Stimulated activated CD8-positive, alpha-beta memory T cell treated with anti-CD3 and anti-CD28 coated beads, Interleukin-7, amount 100 ng/mL, for 1 hour (primary cell): ENCODE measurements around the gene TTC23.

Experiments used
- DNase-seq, 2 donors: peaks; one replicate each; pipeline ENCODE4 v3.0.0-alpha.2; 2020; ENCODE audit warnings: low read depth in 2 of 2

The TTC23 gene

DNA sequence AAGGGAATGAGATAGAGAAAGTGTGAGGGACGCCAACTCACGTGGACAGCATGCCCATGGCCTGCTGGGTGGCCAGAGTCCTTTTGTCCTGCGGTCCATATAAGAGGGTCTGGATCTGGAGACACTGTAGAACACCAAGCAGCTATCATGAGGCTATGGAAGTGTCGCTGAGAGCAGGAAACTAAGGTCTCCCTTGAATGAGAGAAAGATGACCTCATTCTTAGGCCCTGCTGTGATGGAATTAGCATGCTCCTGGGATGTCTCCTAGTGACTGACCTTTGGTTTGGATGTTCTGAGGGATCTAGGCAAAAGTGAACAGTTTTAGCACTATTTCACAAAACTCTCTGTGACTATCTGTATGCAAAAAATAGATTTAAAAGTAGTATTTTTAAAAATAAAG is 110.1 kb downstream of the TTC23 start:
- DNase-seq: no peak

DNA sequence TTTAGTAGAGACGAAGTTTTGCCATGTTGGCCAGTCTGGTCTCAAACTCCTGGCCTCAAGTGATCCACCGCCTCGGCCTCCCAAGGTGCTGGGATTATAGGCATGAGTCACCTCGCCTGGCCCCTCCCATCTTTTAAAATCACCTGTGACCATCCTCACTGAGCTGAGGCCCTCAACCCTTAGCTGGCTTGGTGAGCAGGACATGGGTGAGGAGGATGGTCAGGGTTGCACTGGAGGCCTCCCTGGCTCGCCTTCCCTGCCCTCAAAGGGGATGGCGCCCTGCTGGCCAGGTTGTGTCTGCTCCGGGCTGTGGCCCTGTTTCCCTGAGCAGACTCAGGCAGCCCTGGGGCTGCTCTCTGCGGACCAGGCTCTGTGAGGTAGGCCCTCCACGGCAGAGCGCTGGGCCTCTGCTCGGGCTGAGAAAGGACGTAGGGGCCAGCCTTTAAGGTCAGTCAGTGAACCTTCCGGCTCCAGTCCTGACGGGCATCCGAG is 110.8 kb downstream of the TTC23 start:
- no peak for DNase-seq

DNA sequence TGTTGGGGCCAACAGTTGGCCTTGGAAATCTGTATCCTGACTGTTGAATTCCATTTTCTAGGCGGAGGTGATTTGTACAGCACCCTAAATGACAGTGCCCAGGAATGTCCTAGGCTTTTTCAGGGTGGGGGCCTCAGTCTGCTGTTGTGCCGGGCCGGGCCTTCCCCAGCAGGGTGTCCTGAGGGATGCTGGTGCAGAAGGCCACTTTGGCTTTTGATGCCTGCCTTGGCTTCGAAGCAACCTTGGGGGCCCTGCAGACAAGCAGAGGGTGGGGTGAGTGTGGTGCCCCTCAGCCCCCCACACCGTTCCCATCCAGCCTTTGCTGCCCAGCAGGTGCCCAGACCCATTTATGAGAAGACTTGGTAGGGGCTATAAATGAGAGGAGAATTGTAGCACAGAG is 111.5 kb downstream of the TTC23 start:
- no peak for DNase-seq

DNA sequence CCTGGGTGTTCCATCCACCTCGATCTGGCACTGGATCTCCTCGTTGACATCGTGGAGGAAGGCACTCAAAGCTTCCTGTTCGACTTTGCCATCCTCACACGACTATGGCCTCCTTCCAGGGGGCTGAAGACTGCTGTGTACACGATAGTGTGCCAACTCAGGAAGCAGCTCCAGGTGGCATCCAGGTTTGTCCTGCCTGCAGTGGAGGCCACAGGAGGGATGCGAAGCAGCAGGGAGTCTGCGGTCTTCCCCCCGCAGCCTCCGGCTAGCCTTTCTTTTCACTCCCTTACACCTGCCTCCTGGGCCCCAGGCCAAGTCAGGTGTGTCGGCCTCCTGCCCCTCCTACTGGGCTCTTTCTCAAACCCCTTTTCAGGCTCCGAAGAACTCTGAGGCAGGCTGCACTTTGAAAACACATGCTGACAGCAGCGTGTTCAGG is 112.3 kb downstream of the TTC23 start:
- no peak for DNase-seq

DNA sequence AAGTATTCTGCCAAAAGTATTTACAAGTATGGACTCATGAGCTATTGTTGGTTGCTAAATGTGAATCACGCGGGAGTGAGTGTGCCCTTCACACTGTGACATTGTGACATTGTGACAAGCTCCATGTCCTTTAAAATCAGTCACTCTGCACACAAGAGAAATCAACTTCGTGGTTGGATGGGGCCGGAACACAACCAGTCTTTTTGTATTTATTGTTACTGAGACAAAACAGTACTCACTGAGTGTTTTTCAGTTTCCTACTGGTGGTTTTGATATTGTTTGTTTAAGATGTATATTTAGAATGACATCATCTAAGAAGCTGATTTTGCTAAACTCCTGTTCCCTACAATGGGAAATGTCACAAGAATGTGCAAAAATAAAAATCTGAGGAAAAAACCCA is 114.2 kb downstream of the TTC23 start:
- no peak for DNase-seq

DNA sequence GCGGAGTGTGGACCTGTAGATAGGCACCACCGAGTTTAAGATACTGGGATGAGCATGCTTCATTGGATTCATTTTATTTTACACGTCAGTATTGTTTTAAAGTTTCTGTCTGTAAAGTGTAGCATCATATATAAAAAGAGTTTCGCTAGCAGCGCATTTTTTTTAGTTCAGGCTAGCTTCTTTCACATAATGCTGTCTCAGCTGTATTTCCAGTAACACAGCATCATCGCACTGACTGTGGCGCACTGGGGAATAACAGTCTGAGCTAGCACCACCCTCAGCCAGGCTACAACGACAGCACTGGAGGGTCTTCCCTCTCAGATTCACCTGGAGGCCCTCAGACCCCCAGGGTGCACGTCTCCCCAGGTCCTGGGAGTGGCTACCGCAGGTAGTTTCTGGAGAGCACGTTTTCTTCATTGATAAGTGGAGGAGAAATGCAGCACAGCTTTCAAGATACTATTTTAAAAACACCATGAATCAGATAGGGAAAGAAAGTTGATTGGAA is 115.0 kb downstream of the TTC23 start:
- DNase-seq: no peak

DNA sequence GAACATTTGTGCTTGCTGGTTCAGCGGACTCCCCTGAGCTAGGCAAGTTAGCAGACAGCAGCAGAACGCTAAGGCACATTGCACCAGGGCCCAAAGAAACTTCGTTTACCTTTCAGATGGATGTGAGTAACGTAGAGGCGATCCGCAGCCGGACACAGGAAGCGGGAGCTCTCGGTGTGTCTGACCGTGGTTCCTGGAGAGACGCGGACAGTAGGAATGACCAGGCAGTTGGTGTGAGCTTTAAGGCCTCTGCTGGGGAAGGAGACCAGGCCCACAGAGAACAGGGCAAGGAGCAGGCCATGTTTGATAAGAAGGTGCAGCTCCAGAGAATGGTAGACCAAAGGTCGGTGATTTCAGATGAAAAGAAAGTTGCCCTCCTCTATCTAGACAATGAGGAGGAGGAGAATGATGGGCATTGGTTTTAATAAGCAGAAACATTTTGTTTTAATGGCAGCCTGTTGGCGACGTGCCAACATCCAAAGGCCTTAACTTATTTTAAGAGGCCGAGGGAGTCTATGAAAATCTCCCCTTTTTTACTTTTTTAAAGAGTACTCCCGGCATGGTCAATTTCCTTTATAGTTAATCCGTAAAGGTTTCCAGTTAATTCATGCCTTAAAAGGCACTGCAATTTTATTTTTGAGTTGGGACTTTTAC is 116.6 kb downstream of the TTC23 start:
- no peak for DNase-seq

DNA sequence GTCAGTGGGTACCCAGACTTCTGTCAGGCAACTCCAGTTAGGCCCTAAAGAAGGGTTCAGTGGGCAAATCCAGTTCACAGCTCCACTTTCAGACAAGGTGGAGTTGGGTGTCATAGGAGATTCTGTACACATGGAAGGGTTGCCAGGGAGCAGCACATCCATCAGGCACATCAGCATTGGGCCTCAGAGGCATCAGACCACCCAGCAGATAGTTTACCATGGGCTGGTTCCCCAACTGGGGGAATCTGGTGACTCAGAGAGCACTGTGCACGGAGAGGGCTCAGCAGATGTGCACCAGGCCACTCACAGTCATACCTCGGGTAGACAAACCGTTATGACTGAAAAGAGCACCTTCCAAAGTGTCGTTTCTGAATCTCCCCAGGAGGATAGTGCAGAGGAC is 117.3 kb downstream of the TTC23 start:
- no peak for DNase-seq

DNA sequence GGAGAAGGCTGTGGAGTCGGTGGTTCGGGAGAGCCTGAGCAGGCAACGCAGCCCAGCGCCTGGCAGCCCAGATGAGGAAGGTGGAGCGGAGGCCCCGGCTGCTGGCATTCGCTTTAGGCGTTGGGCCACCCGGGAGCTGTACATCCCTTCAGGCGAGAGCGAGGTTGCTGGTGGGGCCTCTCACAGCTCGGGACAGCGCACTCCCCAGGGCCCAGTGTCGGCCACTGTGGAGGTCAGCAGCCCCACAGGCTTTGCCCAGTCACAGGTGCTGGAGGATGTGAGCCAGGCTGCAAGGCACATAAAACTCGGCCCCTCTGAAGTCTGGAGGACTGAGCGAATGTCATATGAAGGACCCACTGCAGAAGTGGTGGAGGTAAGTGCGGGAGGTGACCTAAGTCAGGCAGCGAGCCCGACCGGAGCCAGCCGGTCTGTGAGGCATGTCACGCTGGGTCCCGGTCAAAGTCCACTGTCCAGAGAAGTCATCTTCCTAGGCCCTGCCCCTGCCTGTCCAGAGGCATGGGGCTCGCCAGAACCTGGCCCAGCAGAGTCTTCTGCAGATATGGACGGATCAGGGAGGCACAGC is 117.8 kb downstream of the TTC23 start:
- DNase-seq: no peak

DNA sequence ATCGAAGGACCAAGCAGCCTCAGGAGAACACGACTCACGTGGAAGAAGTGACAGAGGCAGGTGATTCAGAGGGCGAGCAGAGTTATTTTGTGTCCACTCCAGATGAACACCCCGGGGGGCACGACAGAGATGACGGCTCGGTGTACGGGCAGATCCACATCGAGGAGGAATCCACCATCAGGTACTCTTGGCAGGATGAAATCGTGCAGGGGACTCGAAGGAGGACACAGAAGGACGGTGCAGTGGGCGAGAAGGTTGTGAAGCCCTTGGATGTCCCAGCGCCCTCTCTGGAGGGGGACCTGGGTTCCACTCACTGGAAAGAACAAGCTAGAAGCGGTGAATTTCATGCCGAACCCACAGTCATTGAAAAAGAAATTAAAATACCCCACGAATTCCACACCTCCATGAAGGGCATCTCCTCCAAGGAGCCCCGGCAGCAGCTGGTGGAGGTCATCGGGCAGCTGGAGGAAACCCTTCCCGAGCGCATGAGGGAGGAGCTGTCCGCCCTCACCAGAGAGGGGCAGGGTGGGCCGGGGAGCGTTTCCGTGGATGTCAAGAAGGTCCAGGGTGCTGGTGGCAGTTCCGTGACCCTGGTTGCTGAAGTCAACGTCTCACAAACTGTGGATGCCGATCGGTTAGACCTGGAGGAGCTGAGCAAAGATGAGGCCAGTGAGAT is 118.5 kb downstream of the TTC23 start:
- DNase-seq: no peak

DNA sequence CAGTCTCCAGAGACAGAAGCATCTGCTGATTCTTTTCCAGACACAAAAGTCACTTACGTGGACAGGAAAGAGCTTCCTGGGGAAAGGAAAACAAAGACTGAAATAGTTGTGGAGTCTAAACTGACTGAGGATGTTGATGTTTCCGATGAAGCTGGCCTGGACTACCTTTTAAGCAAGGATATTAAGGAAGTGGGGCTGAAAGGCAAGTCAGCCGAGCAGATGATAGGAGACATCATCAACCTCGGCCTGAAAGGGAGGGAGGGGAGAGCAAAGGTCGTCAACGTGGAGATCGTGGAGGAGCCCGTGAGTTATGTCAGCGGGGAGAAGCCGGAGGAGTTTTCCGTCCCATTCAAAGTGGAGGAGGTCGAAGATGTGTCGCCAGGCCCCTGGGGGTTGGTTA is 119.1 kb downstream of the TTC23 start:
- DNase-seq: no peak

DNA sequence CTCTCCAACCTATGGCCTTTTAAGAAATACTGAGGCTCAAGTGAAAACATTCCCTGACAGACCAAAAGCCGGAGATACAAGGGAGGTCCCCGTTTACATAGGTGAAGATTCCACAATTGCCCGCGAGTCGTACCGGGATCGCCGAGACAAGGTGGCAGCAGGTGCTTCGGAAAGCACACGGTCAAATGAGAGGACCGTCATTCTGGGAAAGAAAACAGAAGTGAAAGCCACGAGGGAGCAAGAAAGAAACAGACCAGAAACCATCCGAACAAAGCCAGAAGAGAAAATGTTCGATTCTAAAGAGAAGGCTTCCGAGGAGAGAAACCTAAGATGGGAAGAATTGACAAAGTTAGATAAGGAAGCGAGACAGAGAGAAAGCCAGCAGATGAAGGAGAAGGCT is 119.7 kb downstream of the TTC23 start:
- DNase-seq: no peak

DNA sequence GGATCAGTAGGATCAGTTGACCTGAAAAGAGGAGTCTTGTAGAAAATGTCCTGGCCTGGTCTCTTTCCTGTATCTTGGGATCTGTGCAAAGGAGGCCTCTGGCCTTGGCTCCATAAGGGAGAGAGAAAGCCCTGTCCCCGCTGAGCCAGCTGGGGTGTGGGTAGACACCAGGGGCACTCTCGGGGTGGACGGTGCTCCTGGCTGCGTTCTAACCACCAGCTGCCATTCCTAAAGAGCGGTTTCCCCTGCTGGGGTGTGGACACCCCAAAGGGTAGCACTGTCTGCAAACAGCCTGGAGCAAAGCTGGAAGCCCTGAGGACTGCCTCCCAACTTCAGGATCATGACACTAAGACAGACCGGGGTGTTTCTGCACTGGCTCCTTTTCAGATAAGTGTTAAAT is 121.0 kb downstream of the TTC23 start:
- DNase-seq: no peak

DNA sequence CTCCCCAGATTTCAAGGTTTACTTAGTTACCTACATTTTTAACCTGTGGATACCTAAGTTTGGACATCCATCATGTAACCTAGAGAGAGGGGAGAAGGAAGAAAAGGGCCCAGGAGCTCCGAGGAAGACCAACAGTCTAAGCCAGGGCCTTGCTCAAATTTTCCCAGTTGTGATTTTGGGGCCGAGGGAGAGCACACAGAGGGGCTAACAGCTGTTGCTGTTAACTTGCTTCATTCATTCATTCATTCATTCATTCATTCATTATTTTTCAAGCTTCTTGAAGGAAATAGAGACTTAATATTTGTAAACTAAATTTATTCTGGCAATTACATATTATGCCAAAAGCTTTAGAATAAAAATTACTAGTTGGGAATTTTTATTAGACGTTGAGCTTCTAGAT is 121.6 kb downstream of the TTC23 start:
- no peak for DNase-seq

DNA sequence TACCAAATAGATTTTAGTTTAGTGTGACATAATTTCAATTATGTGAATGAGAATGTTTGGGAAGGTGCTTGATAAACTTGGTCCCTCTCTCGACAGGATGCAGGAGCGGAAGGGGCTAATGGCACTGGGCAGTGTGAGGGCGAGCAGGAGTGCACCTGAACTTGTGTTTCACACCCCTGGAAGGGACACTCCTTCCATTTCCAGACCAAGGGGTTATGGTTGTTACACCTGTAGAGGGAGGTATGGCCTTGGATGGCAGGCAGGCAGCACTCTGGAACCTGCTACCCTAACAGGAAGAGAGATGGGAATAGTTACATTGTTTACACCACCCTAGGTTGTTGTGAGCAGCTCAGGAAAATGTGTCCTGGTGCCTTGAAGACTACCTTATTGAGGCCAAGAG is 122.5 kb downstream of the TTC23 start:
- no peak for DNase-seq

DNA sequence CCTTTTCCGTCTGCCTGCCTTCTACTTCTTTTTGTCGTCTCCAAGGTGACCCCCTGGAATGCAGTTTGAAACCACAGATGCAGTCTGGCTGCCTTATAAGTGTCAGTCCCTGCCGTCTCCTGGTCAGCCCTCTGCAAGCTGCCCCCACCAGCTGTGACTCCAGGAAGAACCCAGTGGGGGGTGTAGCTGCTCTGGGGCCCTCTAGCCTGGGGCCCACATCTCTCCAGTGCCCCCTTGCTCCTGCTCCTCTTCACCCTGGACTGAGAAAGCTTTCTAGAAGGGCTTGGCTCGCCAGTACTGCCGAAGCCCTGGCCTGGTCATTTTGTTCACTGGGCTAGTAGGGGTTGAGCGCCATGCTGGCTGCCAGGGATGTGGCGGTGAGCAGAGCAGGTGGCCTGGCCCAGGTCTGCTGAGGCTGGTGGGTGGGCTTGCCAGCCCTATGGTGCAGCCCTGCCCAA is 123.2 kb downstream of the TTC23 start:
- no peak for DNase-seq

DNA sequence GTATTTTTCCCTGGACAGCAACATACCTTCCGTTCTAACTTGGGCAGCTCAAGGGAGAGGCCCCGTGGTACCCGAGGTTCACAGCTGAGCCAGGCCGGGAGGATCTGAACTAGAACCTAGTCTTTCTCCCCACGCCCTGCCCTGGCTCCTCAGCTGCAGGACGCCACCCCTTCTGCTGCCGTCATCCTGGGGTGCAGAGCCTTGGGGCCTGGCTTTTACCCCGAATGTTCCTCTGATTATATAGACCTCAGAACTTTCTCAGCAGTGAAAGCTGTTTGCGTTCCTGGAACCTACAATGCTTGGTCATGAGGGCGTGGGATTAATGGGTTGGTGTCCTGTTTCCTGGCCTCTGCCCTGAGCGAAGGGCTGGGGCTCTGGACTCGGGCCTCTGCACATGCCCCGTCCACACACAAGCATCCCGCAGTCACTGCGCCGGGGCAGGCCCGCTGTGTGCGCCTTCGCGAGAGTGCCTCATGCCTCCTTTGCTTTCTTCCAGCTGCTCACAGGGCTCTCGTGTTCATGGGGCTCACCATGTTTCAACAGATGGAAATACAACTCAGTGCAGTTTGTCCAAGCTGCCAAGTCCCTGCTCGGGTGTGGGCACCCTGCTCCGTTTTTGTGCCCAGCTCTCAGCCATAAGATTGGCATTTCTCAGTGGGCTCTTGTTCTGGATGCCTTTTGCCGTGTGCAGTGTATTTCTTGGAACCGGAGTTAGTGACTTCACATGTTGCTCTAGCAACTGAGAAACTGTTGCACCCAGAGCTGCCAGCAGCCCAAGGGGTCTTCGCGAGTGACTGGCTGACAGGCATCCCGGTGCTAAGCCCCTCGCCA is 124.1 kb downstream of the TTC23 start:
- DNase-seq: no peak

DNA sequence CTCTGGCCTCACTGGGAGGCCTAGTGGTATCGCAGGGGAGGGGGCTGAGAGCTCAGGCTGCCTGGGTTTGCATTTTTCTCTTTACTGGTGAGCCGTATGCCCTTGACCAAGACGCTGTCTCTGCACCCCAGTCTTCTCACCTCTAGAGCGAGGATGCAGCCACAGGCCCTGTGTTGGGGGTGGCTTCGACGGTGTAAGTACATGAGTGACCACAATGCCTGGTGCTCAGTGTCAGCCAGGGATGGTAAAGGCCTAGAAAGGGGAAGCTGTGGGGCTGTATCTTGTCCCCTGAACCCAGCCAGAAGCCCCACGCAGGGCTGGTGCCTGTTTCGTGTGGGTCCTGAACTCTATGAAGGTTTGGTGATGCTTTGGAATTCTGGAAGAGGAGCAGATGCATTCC is 124.7 kb downstream of the TTC23 start:
- no peak for DNase-seq

DNA sequence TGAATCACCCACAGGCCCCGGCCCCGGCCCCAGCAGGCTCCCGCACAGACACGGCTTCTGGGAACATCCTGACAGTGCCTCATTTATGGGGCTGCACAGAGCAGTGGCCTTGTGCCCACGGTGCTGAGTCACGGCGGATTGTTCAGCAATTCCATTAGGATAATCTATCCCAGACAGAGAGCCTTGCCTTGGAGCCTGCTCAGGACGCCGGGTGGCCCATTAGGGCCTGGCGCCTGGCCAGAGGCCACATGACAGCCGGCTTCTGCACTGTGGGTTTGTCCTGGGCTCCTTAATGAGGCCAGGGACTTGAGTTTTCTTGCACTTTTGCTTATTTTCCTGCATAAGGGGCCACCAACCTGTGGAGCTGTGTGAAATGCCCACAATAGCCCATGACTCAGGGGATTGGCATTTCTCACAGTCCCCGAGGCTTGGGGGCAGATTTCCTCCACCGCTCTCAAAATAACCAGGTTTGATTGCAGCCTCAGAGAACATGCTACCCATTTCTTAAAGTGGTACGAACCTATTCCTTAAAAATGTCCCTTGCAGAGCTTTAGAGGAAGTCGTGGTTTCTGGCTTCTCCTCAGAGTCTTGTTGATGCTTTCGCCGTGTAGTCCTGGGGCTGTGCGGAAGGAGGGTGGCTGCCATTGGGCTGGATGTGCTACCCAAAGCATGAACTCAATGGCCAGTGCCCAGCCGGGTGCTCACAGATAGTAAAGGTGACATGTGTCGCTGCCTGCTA is 125.5 kb downstream of the TTC23 start:
- DNase-seq: no peak

DNA sequence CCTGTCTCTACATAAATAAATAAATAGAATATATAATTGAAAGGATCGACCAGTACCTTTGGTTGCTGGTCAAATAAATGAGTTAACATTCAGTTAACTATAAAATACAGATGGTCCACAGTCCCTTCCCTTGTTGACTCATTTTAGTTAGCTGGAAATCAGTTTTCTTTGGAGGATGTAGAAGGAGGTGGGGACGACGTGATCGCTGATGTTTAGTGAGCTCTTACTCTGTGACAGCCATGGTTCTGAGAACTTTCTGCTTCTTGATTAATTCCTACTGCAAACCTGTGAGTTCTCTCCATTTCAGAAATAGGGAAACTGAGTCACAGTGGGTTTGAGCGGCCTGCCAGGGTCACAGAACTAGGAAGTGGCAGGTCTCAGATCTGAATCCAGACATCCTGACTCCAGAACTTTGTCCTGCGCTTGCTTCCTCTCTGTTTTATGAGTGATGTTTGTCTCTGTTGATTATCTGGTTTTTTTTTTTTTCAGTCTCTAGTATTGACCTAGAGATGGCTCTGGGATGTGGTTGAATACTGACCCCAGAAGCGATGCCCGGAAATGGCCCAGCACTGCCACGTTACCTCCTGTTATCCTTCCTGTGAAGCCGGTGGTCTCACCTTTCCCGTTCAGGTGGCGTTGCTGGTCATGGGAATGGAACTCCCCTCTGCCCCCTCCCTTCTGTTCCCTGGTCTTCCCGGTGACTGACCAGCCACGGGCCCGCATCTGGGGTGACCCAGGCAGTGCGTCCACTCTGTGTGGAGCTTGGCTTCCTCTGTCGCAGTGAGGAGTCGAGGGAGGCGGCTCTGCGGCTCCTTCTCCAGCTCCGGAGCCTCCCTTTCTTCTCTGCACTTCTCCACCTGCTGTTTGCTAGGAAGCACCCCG is 126.3 kb downstream of the TTC23 start:
- no peak for DNase-seq
